ENCODE results near the gene HSP90AA1.

Gene HSP90AA1

DNA sequence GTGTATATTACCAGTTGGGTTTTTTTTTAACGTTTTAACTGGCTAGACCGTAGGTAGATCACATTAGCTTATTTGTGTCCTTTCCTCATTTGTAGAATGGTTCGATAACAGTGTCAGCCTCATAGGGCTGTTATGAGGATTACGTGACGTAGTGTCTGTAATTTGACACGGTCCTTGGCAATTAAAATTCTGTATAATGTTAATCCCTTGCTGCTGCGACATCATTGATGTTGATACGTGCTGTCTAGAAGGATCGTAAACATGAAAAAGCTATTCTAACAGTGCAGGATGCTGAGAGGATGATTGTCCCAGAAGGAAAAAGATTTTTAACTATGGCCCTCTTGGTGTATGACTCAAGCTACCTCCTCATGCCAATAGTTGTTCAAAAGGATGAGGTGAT, 50.9 kb downstream of the HSP90AA1 start:
- DNase-seq, result no peak

DNA sequence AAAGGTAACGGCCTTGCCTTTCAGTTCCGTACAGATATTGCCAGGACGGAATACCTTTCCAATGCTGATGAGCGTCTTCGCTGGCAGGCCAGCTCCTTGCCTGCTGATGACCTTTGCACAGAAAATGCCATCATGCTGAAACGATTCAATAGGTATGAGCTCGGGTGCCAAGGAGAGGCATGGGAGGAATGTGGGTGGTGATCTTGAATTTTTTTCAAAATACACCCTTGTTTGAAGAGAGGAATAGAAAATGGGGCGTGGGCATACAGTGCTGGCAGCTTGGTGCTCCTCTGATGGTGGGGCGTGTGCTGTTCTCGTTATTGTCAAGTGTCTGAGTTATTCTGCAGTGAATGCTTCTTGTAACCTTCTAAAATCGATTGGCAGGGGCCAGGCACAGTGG, 52.5 kb downstream of the HSP90AA1 start:
- no peak for DNase-seq

DNA sequence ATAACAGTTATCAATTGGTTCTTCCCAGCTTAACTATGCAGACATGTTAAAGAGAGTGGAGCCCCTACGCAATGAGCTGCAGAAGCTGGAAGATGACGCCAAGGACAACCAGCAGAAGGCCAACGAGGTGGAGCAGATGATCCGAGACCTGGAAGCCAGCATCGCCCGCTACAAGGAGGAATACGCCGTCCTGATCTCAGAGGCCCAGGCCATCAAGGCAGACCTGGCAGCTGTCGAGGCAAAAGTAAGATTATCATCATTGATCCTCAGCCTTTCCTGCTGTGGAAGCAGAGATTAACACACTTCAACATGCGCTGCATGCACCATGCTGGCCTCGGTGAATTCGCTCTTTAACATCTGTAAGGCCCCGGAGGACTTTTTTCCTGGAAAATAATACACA, 53.6 kb downstream of the HSP90AA1 start:
- DNase-seq, result no peak

Measured in CD4-positive, alpha-beta T cell treated with Interferon alpha-2 for 1 hour (primary cell).